Loucy (cell line): ENCODE data around the gene CNDP1.
"Not testable (repeated sequence)": the region's sequence is repeated elsewhere in the genome, so short reads cannot be mapped to it uniquely, and the experiment has no call there.

ENCODE experiments used
- H2AFZ ChIP-seq: fragments of 200-600 bp; sonication (generic); 2 replicates; pipeline ENCODE4 v1.6.0; 2016; ENCODE audit warnings: antibody characterized with exemption, mild to moderate bottlenecking, low read length, moderate library complexity
- H3F3A ChIP-seq: fragments of 200-600 bp; 2 replicates; pipeline ENCODE4 v1.6.0; 2016; ENCODE audit warnings: antibody characterized with exemption, low read depth, mild to moderate bottlenecking
- H3K27me3 ChIP-seq: fragments of 200-600 bp; sonication (generic); 2 replicates; pipeline ENCODE4 v1.6.1; 2014; ENCODE audit warnings: low read length, mild to moderate bottlenecking; ENCODE audit not compliant: insufficient read depth, poor library complexity, severe bottlenecking
- H3K36me3 ChIP-seq: fragments of 200-600 bp; sonication (generic); 2 replicates; pipeline ENCODE4 v1.6.1; 2016; ENCODE audit warnings: low read length; ENCODE audit not compliant: insufficient read depth
- H3K4me1 ChIP-seq: fragments of 200-600 bp; sonication (generic); 2 replicates; pipeline ENCODE4 v1.5.1; 2014; ENCODE audit warnings: low read length, mild to moderate bottlenecking; ENCODE audit not compliant: insufficient read depth, poor library complexity, severe bottlenecking
- H3K4me2 ChIP-seq: fragments of 200-600 bp; sonication (generic); 2 replicates; pipeline ENCODE4 v1.6.0; 2014; ENCODE audit warnings: antibody characterized with exemption, low read length, low read depth, mild to moderate bottlenecking; ENCODE audit not compliant: poor library complexity, severe bottlenecking
- H3K4me3 ChIP-seq: fragments of 200-600 bp; sonication (generic); 2 replicates; pipeline ENCODE4 v1.5.1; 2014; ENCODE audit warnings: low read length, mild to moderate bottlenecking, mixed read lengths; ENCODE audit not compliant: poor library complexity, severe bottlenecking
- H3K79me2 ChIP-seq: fragments of 200-600 bp; sonication (generic); 2 replicates; pipeline ENCODE4 v1.6.1; 2014; ENCODE audit warnings: low read length; ENCODE audit not compliant: insufficient read depth
- H3K9ac ChIP-seq: fragments of 200-600 bp; sonication (generic); 2 replicates; pipeline ENCODE4 v1.6.0; 2014; ENCODE audit warnings: mild to moderate bottlenecking, low read depth, low read length, moderate library complexity; ENCODE audit not compliant: poor library complexity, severe bottlenecking
- H3K9me2 ChIP-seq: fragments of 200-600 bp; sonication (generic); replicated peaks from 2 replicates; pipeline ENCODE4 v1.6.1; 2016; ENCODE audit warnings: low read depth, low read length, mixed read lengths
- H3K9me3 ChIP-seq: fragments of 200-600 bp; sonication (generic); 2 replicates; pipeline ENCODE4 v1.6.1; 2014; ENCODE audit warnings: mild to moderate bottlenecking, antibody characterized with exemption, low read length, low read depth; ENCODE audit not compliant: insufficient read depth
- H4K20me1 ChIP-seq: fragments of 200-600 bp; sonication (generic); 2 replicates; pipeline ENCODE4 v1.6.0; 2014; ENCODE audit warnings: antibody characterized with exemption, low read length, mild to moderate bottlenecking; ENCODE audit not compliant: insufficient read depth, poor library complexity, severe bottlenecking
- EZH2phosphoT487 ChIP-seq: fragments of 200-600 bp; IDR thresholded peaks from 2 replicates; pipeline ENCODE4 v1.6.1; 2018; ENCODE audit warnings: antibody characterized with exemption, mild to moderate bottlenecking, moderate library complexity, borderline replicate concordance
- TF ChIP-seq, protein P1 (sequence below): fragments of 200-600 bp; sonication (generic); conservative IDR thresholded peaks from 2 replicates; pipeline ENCODE4 v1.5.1; 2014; ENCODE audit warnings: mild to moderate bottlenecking, antibody characterized with exemption, low read length

The CNDP1 gene

GRCh38 chr18:74562775-74563174 lies 28.5 kb downstream of the CNDP1 start:
- Histone ChIP-seq H3K4me3 (no peak overlapping the region), H3K9me2 (no peaks in the 10 kb centered on the region), H3K79me2 (no peaks in the 10 kb centered on the region), H4K20me1 (no peaks in the 10 kb centered on the region), H3K36me3 (no peaks in the 10 kb centered on the region), H3K27me3 (peaks cover 21% of the 10 kb centered on the region), H3F3A (no peaks in the 10 kb centered on the region), H2AFZ (no peak overlapping the region), H3K4me2 (no peak overlapping the region), H3K4me1 (no peaks in the 10 kb centered on the region), H3K9ac (no peak overlapping the region), H3K9me3 (no peaks in the 10 kb centered on the region)
- no peak for TF ChIP-seq EZH2phosphoT487
- TF ChIP-seq, protein P1, sequence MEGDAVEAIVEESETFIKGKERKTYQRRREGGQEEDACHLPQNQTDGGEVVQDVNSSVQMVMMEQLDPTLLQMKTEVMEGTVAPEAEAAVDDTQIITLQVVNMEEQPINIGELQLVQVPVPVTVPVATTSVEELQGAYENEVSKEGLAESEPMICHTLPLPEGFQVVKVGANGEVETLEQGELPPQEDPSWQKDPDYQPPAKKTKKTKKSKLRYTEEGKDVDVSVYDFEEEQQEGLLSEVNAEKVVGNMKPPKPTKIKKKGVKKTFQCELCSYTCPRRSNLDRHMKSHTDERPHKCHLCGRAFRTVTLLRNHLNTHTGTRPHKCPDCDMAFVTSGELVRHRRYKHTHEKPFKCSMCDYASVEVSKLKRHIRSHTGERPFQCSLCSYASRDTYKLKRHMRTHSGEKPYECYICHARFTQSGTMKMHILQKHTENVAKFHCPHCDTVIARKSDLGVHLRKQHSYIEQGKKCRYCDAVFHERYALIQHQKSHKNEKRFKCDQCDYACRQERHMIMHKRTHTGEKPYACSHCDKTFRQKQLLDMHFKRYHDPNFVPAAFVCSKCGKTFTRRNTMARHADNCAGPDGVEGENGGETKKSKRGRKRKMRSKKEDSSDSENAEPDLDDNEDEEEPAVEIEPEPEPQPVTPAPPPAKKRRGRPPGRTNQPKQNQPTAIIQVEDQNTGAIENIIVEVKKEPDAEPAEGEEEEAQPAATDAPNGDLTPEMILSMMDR: no peak

GRCh38 chr18:74563999-74564398 lies 29.7 kb downstream of the CNDP1 start:
- Histone ChIP-seq H3K9me3 (no peaks in the 10 kb centered on the region), H3K4me3 (no peak overlapping the region), H2AFZ (no peak overlapping the region), H4K20me1 (no peaks in the 10 kb centered on the region), H3K9me2 (no peaks in the 10 kb centered on the region), H3K36me3 (no peaks in the 10 kb centered on the region), H3F3A (no peaks in the 10 kb centered on the region), H3K4me1 (no peaks in the 10 kb centered on the region), H3K4me2 (no peak overlapping the region), H3K9ac (no peak overlapping the region), H3K79me2 (no peaks in the 10 kb centered on the region), H3K27me3 (peaks cover 27% of the 10 kb centered on the region)
- TF ChIP-seq EZH2phosphoT487: no peak
- TF ChIP-seq, protein P1: no peak

GRCh38 chr18:74565164-74565563 lies 30.9 kb downstream of the CNDP1 start:
- not testable (repeated sequence) for H3K9me3 ChIP-seq, H3K4me1 ChIP-seq, H3K79me2 ChIP-seq, H3K4me2 ChIP-seq, H4K20me1 ChIP-seq, H3K36me3 ChIP-seq, H3K9me2 ChIP-seq, H3K4me3 ChIP-seq, H3K9ac ChIP-seq, H2AFZ ChIP-seq, H3F3A ChIP-seq
- H3K27me3 ChIP-seq: peaks cover 27% of the 10 kb centered on the region

DNA sequence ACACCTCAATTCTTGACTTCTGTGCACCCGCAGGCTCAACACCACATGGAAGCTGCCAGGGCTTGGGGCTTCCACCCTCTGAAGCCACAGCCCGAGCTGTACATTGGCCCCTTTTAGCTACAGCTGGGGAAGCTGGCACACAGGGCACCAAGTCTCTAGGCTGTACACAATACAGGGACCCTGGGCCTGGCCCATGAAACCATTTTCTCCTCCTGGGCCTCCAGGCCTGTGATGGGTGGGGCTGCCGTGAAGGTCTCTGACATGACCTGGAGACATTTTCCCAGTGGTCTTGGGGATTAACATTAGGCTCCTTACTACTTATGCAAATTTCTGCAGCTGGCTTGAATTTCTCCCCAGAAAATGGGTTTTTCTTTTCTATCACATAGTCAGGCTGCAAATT lies 31.7 kb downstream of the CNDP1 start:
- not testable (repeated sequence) for H3F3A ChIP-seq, H3K4me3 ChIP-seq, H3K4me2 ChIP-seq, H3K4me1 ChIP-seq, H3K36me3 ChIP-seq, H3K9me2 ChIP-seq, H4K20me1 ChIP-seq, H3K9ac ChIP-seq, H2AFZ ChIP-seq, H3K9me3 ChIP-seq, H3K79me2 ChIP-seq
- peaks cover 27% of the 10 kb centered on the region for H3K27me3 ChIP-seq
